ENCODE measurements around the gene ARL6IP4. TPM values are rescaled to one million over a fixed set of nuclear protein-coding genes. Genes with fewer than 3 reads are reported as not detected.
"Not testable (repeated sequence)": the region's sequence is repeated elsewhere in the genome, so short reads cannot be mapped to it uniquely, and the experiment has no call there.

The ARL6IP4 gene
- total RNA-seq, 1 experiment from 2014 or later, result 133 TPM

DNA sequence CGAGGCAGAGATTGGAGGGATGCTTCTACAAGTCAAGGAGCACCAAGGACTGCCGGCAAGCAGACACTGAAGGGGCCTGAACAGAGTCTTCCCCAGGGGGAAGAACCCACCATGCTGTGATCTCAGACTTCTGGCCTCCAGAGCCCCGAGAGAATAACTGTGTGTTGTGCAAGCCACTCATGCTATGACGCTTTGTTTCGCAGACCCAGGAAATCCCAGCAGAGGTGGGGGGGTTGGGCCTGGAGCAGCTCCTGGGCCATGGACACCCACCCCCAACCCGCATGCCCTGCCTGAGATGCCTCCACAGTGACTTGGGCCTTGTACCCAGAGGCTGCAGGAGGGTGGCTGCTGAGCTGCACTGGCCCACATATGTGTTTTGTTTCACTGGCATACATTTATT, 31.2 kb downstream of the ARL6IP4 start (continued):
- TF ChIP-seq, protein P1, sequence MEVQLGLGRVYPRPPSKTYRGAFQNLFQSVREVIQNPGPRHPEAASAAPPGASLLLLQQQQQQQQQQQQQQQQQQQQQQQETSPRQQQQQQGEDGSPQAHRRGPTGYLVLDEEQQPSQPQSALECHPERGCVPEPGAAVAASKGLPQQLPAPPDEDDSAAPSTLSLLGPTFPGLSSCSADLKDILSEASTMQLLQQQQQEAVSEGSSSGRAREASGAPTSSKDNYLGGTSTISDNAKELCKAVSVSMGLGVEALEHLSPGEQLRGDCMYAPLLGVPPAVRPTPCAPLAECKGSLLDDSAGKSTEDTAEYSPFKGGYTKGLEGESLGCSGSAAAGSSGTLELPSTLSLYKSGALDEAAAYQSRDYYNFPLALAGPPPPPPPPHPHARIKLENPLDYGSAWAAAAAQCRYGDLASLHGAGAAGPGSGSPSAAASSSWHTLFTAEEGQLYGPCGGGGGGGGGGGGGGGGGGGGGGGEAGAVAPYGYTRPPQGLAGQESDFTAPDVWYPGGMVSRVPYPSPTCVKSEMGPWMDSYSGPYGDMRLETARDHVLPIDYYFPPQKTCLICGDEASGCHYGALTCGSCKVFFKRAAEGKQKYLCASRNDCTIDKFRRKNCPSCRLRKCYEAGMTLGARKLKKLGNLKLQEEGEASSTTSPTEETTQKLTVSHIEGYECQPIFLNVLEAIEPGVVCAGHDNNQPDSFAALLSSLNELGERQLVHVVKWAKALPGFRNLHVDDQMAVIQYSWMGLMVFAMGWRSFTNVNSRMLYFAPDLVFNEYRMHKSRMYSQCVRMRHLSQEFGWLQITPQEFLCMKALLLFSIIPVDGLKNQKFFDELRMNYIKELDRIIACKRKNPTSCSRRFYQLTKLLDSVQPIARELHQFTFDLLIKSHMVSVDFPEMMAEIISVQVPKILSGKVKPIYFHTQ (CRISPR knock-in tag; IDR thresholded peaks at IDR 0.05), result no peak
- TF ChIP-seq, protein P2, sequence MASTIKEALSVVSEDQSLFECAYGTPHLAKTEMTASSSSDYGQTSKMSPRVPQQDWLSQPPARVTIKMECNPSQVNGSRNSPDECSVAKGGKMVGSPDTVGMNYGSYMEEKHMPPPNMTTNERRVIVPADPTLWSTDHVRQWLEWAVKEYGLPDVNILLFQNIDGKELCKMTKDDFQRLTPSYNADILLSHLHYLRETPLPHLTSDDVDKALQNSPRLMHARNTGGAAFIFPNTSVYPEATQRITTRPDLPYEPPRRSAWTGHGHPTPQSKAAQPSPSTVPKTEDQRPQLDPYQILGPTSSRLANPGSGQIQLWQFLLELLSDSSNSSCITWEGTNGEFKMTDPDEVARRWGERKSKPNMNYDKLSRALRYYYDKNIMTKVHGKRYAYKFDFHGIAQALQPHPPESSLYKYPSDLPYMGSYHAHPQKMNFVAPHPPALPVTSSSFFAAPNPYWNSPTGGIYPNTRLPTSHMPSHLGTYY (CRISPR knock-in tag; IDR thresholded peaks at IDR 0.05), result no peak
- TF ChIP-seq ELF4 (CRISPR knock-in tag; IDR thresholded peaks at IDR 0.05; ENCODE audit: low read depth) (no peak), GABPB1 (CRISPR knock-in tag; IDR thresholded peaks at IDR 0.05) (no peak)

DNA sequence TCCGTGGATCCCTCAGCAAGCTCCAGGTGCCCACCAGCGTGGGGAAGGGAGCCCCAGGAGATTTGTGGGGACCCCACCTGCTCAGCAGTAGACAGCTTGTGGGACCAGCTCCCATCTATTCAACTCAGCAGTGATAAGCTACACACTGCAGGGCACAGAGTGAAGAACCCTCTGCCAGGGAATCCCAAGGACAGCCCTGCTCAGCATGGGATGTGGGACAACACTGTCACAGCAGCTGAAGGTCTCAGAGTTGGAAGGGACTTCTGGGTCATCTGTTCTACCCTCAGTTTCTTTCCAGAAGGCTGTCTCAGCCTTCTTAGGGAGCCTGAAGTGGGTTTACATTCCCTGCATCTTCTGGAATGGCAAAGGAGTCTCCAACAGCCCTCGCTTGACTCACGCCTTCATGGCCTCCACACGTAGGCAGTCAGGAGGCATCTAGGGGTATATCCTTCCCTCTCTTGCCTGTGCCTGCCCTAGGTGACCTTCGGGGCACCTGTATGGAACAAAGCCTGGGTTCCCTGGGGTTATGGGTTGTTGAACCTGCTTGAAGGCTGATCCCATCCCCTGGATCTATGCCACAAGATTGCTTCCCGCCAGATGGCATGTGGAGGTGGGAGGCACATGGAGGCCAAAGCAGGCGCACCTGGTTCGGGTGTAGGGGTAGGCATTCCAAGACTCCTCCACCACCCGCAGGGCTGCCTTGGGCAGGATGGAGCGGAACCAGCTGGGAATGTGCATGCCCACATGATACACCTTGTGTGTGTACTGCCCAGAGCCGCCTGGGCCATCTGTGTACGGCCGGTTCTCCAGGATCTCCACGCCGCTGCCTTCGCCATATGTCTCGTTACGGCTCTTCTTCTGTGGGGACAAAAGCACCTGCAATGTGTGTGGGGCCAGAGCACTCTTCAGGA, 33.0 kb downstream of the ARL6IP4 start:
- Mint-ChIP-seq H3K4me3 (no peak overlapping the region), H3K9me3 (no peaks in the 10 kb centered on the region), H3K27ac (no peak overlapping the region), H3K27me3 (ENCODE audit: low read depth) (no peaks in the 10 kb centered on the region), H3K36me3 (no peaks in the 10 kb centered on the region), H3K4me1 (no peaks in the 10 kb centered on the region)
- DNase-seq (ENCODE audit: low spot score), result no peak
- no peak for ATAC-seq
- TF ChIP-seq, protein P3, sequence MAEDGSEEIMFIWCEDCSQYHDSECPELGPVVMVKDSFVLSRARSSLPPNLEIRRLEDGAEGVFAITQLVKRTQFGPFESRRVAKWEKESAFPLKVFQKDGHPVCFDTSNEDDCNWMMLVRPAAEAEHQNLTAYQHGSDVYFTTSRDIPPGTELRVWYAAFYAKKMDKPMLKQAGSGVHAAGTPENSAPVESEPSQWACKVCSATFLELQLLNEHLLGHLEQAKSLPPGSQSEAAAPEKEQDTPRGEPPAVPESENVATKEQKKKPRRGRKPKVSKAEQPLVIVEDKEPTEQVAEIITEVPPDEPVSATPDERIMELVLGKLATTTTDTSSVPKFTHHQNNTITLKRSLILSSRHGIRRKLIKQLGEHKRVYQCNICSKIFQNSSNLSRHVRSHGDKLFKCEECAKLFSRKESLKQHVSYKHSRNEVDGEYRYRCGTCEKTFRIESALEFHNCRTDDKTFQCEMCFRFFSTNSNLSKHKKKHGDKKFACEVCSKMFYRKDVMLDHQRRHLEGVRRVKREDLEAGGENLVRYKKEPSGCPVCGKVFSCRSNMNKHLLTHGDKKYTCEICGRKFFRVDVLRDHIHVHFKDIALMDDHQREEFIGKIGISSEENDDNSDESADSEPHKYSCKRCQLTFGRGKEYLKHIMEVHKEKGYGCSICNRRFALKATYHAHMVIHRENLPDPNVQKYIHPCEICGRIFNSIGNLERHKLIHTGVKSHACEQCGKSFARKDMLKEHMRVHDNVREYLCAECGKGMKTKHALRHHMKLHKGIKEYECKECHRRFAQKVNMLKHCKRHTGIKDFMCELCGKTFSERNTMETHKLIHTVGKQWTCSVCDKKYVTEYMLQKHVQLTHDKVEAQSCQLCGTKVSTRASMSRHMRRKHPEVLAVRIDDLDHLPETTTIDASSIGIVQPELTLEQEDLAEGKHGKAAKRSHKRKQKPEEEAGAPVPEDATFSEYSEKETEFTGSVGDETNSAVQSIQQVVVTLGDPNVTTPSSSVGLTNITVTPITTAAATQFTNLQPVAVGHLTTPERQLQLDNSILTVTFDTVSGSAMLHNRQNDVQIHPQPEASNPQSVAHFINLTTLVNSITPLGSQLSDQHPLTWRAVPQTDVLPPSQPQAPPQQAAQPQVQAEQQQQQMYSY (CRISPR knock-in tag; IDR thresholded peaks at IDR 0.05), result no peak
- no peak for TF ChIP-seq NFE2L1 (CRISPR knock-in tag; IDR thresholded peaks at IDR 0.05)
- no peak for TF ChIP-seq NFATC4 (CRISPR knock-in tag; IDR thresholded peaks at IDR 0.05)
- TF ChIP-seq, protein P4, sequence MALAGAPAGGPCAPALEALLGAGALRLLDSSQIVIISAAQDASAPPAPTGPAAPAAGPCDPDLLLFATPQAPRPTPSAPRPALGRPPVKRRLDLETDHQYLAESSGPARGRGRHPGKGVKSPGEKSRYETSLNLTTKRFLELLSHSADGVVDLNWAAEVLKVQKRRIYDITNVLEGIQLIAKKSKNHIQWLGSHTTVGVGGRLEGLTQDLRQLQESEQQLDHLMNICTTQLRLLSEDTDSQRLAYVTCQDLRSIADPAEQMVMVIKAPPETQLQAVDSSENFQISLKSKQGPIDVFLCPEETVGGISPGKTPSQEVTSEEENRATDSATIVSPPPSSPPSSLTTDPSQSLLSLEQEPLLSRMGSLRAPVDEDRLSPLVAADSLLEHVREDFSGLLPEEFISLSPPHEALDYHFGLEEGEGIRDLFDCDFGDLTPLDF (CRISPR knock-in tag; IDR thresholded peaks at IDR 0.05), result no peak
- ChIA-PET CTCF (no interaction called here), POLR2A (no interaction called here)

DNA sequence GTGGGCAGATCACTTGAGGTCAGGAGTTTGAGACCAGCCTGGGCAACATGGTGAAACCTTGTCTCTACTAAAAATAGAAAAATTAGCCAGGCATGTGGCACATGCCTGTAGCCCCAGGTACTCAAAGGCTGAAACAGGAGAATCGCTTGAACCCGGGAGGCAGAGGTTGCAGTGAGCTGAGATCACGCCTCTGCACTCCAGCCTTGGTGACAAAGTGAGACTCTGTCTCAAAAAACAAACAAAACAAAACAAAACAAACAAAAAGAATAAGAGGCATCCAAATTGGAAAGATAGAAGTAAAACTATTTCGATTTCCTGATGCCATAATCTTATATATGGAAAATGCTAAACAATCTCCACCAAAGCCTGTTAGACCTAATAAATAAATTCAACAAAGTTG, 34.0 kb downstream of the ARL6IP4 start:
- POLR2A ChIA-PET; H3K4me1 Mint-ChIP-seq; DNase-seq (ENCODE audit: low spot score); H3K4me3 Mint-ChIP-seq; H3K36me3 Mint-ChIP-seq; CTCF ChIA-PET; H3K9me3 Mint-ChIP-seq; H3K27me3 Mint-ChIP-seq (ENCODE audit: low read depth); ATAC-seq; H3K27ac Mint-ChIP-seq: not testable (repeated sequence)

DNA sequence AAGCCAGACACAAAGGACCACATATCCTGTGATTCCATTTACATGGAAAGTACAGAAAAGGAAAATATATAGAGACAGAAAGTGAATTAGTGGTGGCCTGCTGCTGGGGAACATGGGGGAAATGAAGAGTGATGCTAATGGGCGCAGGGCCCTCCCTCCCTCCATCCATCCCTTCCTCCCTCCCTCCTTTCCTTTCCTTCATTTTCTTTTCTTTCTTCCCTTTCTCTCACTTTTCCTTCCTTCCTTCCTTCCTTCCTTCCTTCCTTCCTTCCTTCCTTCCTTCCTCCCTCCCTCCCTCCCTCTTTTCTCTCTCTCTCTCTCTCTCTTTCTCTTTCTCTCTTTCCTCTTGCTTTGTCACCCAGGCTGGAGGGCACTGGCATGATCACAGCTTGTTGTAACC, 37.3 kb downstream of the ARL6IP4 start:
- Mint-ChIP-seq H3K36me3 (no peaks in the 10 kb centered on the region), H3K9me3 (no peaks in the 10 kb centered on the region), H3K4me1 (no peaks in the 10 kb centered on the region), H3K27me3 (ENCODE audit: low read depth) (no peaks in the 10 kb centered on the region), H3K4me3 (no peak overlapping the region), H3K27ac (no peak overlapping the region)
- ATAC-seq (no peak), DNase-seq (ENCODE audit: low spot score) (no peak)
- ChIA-PET CTCF (no interaction called here), POLR2A (no interaction called here)
- TF ChIP-seq, protein P5, sequence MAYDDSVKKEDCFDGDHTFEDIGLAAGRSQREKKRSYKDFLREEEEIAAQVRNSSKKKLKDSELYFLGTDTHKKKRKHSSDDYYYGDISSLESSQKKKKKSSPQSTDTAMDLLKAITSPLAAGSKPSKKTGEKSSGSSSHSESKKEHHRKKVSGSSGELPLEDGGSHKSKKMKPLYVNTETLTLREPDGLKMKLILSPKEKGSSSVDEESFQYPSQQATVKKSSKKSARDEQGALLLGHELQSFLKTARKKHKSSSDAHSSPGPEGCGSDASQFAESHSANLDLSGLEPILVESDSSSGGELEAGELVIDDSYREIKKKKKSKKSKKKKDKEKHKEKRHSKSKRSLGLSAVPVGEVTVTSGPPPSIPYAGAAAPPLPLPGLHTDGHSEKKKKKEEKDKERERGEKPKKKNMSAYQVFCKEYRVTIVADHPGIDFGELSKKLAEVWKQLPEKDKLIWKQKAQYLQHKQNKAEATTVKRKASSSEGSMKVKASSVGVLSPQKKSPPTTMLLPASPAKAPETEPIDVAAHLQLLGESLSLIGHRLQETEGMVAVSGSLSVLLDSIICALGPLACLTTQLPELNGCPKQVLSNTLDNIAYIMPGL (CRISPR knock-in tag; IDR thresholded peaks at IDR 0.05), result no peak
- TF ChIP-seq, protein P6, sequence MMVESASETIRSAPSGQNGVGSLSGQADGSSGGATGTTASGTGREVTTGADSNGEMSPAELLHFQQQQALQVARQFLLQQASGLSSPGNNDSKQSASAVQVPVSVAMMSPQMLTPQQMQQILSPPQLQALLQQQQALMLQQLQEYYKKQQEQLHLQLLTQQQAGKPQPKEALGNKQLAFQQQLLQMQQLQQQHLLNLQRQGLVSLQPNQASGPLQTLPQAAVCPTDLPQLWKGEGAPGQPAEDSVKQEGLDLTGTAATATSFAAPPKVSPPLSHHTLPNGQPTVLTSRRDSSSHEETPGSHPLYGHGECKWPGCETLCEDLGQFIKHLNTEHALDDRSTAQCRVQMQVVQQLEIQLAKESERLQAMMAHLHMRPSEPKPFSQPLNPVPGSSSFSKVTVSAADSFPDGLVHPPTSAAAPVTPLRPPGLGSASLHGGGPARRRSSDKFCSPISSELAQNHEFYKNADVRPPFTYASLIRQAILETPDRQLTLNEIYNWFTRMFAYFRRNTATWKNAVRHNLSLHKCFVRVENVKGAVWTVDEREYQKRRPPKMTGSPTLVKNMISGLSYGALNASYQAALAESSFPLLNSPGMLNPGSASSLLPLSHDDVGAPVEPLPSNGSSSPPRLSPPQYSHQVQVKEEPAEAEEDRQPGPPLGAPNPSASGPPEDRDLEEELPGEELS (CRISPR knock-in tag; IDR thresholded peaks at IDR 0.05), result no peak
- TF ChIP-seq, protein P7, sequence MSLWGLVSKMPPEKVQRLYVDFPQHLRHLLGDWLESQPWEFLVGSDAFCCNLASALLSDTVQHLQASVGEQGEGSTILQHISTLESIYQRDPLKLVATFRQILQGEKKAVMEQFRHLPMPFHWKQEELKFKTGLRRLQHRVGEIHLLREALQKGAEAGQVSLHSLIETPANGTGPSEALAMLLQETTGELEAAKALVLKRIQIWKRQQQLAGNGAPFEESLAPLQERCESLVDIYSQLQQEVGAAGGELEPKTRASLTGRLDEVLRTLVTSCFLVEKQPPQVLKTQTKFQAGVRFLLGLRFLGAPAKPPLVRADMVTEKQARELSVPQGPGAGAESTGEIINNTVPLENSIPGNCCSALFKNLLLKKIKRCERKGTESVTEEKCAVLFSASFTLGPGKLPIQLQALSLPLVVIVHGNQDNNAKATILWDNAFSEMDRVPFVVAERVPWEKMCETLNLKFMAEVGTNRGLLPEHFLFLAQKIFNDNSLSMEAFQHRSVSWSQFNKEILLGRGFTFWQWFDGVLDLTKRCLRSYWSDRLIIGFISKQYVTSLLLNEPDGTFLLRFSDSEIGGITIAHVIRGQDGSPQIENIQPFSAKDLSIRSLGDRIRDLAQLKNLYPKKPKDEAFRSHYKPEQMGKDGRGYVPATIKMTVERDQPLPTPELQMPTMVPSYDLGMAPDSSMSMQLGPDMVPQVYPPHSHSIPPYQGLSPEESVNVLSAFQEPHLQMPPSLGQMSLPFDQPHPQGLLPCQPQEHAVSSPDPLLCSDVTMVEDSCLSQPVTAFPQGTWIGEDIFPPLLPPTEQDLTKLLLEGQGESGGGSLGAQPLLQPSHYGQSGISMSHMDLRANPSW (CRISPR knock-in tag; conservative IDR thresholded peaks at IDR 0.05; ENCODE audit: low read depth), result no peak

All from WTC11 (cell line).